ENCODE measurements around the gene RPS16.

Gene RPS16

DNA sequence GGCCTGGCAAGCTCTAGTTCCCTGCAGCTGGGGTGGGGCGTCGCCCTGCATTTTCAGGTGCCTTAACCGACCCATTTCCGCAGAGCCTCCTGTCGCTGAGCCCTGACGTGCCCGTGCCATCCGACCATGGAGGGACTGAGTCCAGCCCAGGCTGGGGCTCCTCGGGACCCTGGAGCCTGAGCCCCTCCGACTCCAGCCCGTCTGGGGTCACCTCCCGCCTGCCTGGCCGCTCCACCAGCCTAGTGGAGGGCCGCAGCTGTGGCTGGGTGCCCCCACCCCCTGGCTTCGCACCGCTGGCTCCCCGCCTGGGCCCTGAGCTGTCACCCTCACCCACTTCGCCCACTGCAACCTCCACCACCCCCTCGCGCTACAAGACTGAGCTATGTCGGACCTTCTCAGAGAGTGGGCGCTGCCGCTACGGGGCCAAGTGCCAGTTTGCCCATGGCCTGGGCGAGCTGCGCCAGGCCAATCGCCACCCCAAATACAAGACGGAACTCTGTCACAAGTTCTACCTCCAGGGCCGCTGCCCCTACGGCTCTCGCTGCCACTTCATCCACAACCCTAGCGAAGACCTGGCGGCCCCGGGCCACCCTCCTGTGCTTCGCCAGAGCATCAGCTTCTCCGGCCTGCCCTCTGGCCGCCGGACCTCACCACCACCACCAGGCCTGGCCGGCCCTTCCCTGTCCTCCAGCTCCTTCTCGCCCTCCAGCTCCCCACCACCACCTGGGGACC, 27.9 kb downstream of the RPS16 start:
- DNase-seq (ENCODE audit: low spot score) = no peak
- FAIRE-seq = no peak

DNA sequence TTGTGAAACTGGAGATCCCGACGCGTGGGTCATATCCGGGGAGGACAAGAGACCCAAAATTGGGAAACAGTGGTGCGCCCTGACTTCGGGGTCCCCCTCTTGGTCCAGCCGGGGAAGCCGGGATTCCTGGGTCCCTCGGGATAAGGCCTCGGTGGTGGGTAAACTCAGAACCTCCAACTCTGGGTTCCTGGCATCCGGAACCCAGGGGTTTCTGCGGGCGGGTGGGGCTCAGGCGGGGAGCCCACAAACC, 28.4 kb downstream of the RPS16 start:
- no peak for DNase-seq (ENCODE audit: low spot score)
- FAIRE-seq = no peak

DNA sequence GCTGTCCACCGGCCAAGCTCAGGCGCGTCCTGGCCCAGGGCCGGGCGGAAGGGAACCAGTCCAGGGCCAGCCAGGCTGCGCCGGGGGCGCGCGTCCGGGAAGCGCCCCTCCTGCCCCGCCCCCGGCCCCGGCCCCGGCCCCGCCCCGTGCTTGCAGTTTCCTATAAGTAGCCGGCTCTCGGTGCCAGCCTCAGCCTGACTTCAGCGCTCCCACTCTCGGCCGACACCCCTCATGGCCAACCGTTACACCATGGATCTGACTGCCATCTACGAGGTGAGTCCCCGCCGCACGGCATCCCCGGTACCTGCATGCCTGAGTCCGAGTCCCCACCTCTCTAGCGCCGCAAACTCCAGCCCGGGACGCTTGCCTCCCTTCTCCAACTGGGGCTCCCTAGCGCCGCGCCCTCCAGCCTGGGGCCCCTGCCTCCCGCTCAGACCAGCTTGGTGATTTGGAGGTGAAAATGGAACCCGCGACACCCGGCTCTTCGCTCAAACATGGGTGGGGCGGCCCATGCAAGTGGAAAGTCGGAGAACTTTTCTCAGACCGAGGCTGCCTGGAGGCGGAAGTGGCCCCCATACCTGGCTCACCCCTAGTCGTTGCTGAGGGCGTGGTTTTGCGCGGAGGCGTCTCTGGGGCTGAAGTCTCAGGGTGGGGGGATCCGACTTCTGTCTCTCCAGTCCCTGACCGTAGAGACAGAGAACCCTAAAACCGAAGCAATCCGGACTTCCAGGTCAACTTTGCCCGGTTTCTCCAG, 28.9 kb downstream of the RPS16 start, which contains the start of gene ZFP36:
ZFP36 (plus strand) TSS at position 192 of the 754 bp plus-strand sequence; CDS start at position 250, 58 bp downstream.
- FAIRE-seq (no peak), DNase-seq (ENCODE audit: low spot score) (peak; percentile 62)

DNA sequence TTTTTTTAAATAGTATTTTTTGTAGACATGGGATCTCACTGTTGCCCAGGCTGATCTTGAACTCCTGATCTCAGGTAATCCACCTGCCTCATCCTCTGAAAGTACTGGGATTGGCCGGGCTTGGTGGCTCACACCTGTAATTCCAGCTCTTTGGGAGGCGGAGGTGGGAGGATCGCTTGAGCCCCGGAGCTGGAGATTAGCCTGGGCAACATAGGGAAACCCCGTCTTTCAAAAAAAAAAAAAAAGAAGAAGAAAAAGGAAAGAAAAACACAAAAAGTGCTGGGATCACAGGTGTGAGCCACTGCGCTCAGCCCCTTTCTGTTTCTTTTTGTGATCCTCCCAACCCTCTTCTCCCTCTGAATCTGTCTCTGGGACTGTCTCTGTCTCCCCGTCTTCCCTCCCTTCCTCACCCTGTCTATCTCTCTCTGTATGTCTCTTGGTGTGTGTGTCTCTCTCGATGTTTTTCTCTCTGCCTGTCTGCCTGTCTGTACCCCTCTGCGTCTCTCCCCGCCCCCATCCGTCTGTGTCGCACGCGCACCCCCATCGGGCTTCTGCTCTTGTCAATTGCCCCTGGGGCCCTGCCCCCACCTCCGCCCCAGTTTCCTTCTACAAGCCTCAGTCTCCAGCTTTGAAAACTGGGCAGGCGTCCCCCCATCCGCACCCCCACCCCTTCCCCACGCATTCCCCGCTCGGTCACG, 29.6 kb downstream of the RPS16 start:
- DNase-seq (ENCODE audit: low spot score) (no peak), FAIRE-seq (no peak)

DNA sequence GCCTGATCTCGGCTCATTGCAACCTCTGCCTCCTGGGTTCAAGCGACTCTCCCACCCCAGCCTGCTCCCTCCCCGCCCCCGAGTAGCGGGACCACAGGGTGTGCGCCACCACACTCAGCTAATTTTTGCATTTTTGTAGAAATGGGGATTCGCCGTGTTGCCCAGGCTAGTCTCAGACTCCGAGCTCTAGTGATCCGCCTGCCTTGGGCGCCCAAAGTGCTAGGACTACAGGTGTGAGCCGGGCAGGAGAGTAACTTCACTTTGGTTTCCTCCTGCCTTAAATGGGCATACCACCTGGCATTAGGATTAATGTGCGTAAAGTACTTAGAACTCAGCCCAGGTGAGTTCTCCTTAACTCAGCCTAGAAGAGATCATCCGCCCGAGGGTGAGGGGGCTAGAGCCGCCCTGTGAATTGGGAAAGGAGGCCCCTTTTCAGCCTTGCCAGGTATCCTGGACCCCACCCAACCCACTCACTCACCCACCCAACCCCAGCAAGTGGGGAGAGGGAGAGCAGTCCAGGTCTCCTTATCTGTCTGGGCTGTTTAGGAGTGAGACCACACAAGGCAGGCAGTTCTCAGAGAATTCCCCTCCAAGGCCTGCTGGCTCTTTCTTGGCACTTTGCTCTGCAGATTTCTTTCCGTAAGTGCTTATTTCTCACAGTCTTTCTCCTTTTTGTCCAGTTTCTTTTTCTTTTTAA, 30.3 kb downstream of the RPS16 start:
- no peak for DNase-seq (ENCODE audit: low spot score)
- no peak for FAIRE-seq

DNA sequence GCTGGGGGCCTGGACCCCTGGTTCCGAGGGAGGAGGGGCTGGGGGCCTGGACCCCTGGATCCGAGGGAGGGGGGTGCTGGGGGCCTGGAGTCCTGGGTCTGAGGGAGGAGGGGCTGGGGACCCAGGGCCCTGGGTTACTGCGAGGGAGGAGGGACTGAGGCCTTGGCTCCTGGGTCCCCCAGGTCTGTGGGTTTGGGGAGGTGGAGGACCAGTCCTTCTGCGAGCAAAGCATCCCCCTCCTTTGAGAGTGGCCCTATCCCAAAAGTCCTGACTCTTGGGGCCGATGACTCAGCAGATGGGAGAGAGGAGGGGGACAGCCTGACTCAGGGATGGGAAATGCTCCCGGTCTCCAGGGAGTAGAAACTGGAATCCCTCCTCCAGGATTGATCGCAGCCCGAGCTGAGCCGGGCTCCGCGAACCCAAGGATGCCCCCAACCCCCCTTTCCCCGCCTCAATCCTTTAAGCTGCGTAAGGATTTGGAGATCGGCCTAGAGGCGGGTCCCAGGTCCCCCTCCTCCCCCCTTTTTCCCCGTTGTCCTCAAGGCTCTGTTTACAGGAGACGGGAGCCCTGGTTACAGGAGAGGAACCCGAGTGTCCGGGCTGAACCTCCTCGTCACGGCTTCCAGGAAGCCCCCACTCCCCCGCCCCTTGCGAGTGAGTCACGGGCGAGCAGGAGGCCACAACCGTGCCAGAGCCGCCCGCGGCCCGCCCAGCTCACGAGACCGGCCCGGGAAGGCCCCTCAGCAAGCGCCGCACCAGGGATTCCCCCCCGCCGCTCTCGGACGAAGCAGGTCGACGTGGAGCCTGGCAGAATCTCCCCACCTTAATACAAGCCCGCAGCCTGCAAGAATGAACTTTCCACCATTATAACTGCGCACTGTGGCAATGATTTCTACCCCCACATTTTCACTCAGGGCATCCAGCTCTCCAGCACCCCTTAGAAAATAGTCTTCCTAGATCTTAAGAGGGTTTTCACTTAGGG, 32.1 kb downstream of the RPS16 start:
- peak; percentile 79 for DNase-seq (ENCODE audit: low spot score)
- FAIRE-seq = no peak

DNA sequence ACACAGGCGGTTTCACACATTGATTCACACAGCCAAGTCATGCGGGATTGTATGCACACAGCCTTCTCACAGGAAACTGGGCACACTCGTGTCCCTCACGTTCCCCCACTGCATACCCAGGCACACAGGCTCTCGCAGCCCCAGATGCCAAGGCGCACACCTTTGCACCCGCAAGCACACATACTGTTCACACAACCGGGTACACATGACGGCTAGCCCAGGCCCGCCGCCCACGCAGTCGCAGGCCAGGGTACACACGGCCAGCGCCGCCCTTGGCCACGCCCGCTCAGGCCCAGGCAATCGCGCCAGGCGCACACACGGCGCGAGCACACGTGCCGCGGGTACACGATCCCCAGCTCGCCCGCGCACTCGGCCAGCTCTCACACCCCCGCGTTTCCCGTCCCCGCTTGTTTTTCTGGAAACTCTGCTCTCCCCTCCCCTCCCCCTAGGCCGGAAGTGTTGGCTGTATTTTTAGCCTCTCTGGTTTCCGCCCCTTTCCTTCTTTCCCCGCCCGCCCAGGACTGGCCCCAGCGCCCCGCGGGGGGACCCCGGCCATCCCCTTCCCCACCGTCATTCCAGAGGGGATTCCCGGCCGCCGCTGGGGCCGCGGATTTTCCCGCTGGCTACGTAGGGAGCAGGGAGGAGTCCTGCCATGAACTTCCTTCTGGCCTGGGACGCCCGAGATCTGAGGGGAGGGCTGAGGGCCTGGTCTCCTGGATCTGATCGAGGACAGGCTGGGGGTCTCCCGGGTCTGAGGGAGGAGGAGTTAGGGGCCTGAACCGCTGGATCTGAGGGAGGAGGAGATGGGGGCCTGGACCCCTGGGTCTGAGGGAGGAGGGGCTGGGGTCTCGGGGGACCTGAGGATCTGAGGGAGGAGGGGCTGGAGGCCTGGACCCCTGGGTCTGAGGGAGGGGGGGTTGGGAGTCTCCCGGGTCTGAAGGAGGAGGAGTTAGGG, 33.1 kb downstream of the RPS16 start:
- FAIRE-seq (no peak), DNase-seq (ENCODE audit: low spot score) (peak; percentile 67)

DNA sequence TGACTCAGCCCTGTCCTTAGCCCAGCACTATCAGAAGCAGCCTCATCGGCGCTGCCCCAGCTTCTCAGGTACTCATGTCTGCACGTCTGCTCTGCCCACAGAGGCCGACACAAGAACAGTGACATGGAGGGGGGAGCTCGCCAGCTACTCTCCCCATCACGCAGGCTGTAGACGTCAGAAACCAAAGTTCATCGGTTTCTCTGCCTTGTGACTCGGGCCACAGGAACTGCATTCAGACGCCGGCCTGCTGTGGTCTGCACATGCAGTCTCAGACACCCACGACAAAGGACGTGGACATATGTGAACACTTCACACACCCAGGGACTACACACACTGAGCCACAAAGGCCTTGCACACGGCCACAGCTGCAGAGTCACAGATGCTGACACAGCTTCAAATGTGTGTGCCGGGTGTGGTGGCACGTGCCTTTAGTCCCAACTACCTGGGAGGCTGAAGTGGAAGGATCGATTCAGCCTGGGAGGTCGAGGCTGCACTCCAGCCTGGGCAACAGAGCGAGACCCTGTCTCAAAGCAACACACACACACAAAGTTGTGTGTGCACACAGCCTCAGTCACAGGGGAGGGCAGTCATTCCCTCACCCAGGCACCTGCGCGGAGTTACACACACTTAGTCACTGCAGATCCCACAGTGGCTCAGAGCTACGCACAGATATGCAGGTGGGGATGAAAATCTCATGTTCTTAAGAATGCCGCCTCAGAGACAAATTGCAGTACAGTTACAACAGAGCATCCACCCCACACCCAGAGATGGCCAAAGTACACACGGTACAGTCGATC, 34.0 kb downstream of the RPS16 start:
- DNase-seq (ENCODE audit: low spot score) = peak; percentile 93
- peak; percentile 81 for FAIRE-seq

DNA sequence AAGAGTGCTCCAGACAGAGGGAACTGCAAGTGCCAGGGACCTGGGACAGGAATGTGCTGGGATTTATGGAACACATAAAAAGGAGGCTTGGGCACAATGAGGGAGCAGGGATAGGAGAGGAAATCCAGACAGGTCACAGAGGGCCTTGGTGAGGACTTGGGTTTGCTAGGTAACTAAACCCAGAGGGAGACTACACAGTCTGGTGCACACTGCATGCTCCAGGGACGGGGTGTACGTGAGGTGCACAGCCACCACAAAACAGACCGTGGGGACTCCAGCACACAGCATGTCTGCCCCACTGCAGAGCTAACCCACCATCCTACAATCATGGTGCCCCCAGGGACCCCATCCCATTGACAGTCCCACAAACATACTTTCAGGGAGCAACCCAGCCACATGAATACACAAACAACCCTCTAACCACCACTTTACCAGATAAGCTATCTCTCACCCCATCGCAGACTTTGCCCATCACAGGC, 34.6 kb downstream of the RPS16 start:
- DNase-seq (ENCODE audit: low spot score) (peak; percentile 32), FAIRE-seq (no peak)

DNA sequence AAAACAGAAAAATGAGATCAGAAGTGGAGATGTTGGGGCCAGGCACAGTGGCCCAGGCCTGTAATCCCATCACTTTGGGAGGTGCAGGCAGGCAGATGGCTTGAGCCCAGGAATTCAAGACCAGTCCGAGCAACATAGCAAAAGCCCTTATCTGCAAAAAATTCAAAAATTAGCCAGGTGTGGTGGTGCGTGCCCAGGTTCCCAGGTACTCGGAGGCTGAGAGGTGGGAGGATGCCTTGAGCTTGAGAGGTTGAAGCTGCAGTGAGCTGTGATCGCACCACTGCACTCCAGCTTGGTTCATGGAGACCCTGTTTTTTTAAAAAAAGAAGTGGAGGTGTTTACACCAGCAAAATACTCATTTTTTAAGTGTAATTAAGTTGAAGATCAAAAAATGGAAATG, 35.7 kb downstream of the RPS16 start:
- FAIRE-seq (no peak), DNase-seq (ENCODE audit: low spot score) (no peak)

DNA sequence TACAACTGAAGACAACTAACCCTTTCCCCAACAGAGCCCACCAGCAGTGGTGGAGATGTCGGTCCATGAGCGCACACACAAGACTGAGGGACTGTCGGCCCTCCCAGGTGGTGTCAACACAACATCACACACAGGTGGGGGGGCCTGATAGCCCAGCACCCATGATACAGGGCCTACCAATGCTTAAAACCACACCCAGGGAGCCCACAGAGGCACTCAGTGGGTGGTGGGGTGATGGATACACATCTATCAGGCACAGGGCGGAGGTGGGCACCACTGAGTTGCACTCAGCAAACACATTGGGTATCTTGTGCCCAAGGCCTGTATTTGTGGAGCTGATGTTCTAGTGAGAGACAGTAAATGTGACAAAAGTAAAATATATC, 36.1 kb downstream of the RPS16 start:
- FAIRE-seq = no peak

DNA sequence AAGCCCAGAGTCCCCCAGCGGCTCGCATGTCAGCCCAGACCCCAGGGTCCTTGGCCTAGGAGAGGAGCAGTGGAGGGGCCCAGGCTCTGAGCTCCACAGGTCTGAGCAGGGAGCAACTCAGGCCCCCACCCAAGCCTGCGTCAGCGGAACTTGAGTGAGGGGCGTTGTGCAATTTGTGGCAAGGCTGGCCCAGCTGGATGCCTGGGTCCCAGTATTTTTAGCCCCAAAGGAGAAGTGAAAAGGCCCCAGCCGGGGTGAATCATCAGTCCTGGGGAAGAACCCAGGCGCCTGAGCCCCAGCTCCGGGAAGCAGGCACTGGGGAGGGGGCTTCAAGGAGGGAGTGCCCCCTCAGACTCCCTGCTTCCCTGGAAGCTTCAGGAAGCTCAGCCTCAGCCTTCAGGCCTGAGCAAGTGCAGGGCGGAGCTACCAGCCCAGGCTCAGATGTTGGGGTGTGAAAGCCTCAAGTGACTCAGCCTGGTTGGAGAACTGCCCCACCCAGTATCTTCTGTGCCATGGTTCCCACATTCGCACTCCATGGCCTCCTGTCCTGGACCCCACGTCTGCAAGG, 37.4 kb downstream of the RPS16 start:
- DNase-seq (ENCODE audit: low spot score) = peak; percentile 14
- FAIRE-seq = no peak

More for the DNA sequence above, 36.1 kb downstream of the RPS16 start:
- DNase-seq (ENCODE audit: low spot score) = no peak

DNA sequence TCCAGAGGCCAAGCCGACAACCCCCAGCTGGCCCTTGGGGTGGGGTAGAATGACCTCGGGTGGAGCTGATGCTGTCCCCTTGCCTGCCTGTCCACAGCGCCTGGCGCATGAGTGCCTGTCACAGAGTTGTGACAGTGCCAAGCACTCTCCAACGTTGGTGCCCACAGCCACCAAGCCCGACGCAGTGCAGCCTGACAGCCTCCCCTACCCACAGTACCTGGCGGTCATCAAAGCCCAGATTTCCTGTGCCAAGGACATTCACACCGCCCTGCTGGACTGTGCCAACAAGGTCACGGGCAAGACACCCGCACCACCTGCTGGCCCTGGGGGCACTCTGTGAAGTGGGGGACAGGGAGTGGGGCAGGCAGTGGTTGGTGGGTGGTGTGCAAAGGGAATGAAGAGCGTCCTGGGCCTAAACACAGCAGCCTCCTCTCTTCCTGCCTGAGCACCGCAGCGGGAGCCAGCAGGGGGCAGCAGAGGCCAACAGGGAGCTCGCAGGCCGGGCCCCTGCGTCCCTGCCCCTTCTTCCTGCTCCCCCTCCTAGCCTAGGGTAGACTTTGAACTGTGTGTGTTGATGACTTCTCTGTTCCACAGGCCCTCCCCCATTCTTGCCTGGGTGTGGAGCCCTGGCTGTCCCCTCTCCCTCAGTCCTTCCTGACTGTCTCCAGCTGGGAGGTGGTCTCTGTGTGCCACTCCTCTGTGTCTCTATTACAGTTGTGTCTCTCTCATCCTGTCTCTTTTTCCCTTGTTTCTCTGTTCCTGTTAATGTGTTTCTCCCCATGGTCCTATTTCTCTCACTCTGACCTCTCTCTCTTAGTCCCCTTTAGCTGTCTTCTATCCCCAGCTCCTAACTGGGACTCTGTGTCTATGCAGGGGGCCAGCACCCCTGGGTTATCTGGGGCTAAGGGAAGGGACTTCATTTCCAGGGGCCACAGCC, 38.1 kb downstream of the RPS16 start:
- FAIRE-seq = no peak

DNA sequence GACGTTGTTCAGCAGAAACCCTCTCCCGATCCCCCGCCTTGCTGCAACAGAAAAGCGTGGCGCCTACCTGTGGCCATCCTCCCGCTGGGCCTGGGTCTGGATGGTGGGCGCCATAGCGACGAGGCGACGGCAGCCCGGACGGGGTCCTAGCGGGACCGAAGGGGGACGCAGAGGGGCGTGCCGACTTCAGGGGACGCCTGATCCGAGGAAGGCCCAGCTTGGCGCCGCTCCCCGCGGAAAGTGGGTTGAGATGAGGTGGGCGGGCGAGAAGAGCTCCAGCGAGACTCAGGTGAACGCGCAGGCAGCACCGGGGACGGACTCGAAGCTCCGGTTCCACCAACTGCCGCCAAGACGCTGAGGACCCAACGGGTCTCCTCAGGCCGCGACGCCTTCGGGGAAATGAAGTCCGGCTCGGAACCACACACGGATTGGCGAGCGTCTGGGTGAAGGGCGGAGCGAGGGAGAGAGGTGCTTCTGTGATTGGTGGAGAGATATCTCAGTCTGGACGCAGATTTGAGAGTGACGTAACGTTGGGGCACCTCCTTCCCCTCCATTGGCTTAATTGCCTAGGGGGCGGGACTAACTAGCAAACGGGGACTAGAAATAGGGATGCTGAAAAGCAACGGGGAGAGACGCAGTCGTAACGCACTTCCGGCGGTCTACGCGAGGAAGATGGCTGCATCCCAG, 44.9 kb downstream of the RPS16 start, which contains the start of the genes MED29 and PAF1:
MED29 (plus strand) TSS at position 628 of the 687 bp plus-strand sequence; CDS start at position 673, 45 bp downstream.
PAF1 (minus strand) TSS at position 356 of the 687 bp plus-strand sequence; CDS start at position 114, 242 bp downstream.
- FAIRE-seq (peak; percentile 94), DNase-seq (ENCODE audit: low spot score) (peak; percentile 98)

More for the DNA sequence above, 38.1 kb downstream of the RPS16 start:
- peak; percentile 66 for DNase-seq (ENCODE audit: low spot score)

DNA sequence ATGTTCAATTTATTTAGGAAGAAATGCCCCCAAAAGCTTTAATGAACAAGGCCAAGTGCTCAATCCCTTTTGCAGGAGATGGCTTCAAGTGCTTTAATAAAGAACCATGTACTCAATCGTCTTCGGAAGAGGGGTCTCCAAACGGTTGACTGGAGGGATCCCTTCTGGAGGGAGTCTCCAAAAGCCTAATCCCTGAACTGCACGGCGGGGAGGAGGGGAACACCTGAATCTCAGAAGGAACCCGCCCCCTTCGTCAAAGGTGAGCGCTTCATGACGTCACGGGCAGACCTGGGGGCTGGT, 45.3 kb downstream of the RPS16 start:
- no peak for FAIRE-seq
- DNase-seq (ENCODE audit: low spot score) = no peak

Data from RCC 7860 (cell line).